Daoy (cell line): ENCODE data around the gene VSTM2L. TPM values are rescaled to one million over a fixed set of nuclear protein-coding genes. Genes with fewer than 3 reads are reported as not detected.
A peak's percentile ranks its signal among the peaks of the same experiment; 100 is the strongest.
"Not testable (repeated sequence)": the region's sequence is repeated elsewhere in the genome, so short reads cannot be mapped to it uniquely, and the experiment has no call there.

Experiments used
- DNase-seq: peaks from one replicate; pipeline ENCODE4 v3.0.0-alpha.2; 2015; ENCODE audit warnings: low read depth
- total RNA-seq: library from RNA; depleted of rRNA; stranded (reverse); fragments of >200 nt; shearing (Covaris generic); gene quantifications from 2 replicates; pipeline ENCODE4 v1.2.3, GENCODE V29; 2014; rRNA removed

Gene VSTM2L
- 6.9 and 10.0 TPM in 2 replicates for total RNA-seq

GRCh38 chr20:37902504-37903313, at the start of gene VSTM2L:
Gene VSTM2L (plus strand): TSS chr20:37903127. CDS start chr20:37903351, 224 bp downstream.
- DNase-seq = peak; percentile 68

- no peak for DNase-seq
These were observed 49.0 kb upstream of the VSTM2L start for GRCh38 chr20:37853823-37854375.

GRCh38 chr20:37856034-37856433, 46.9 kb upstream of the VSTM2L start:
- not testable (repeated sequence) for DNase-seq

- peak; percentile 17 for DNase-seq
These were observed 45.8 kb upstream of the VSTM2L start for GRCh38 chr20:37856932-37857660.

- DNase-seq = no peak
These were observed 43.3 kb upstream of the VSTM2L start for GRCh38 chr20:37859406-37860171.

GRCh38 chr20:37863289-37863688, 39.6 kb upstream of the VSTM2L start:
- DNase-seq = no peak

GRCh38 chr20:37864298-37864697, 38.6 kb upstream of the VSTM2L start:
- DNase-seq = no peak

GRCh38 chr20:37866051-37866450, 36.9 kb upstream of the VSTM2L start:
- no peak for DNase-seq

- DNase-seq = no peak
These were observed 35.4 kb upstream of the VSTM2L start for GRCh38 chr20:37867289-37868195.

- no peak for DNase-seq
These were observed 34.0 kb upstream of the VSTM2L start for GRCh38 chr20:37868851-37869333.

- no peak for DNase-seq
These were observed 33.5 kb upstream of the VSTM2L start for GRCh38 chr20:37869334-37869861.

GRCh38 chr20:37870294-37870693, 32.6 kb upstream of the VSTM2L start:
- DNase-seq = no peak

GRCh38 chr20:37871751-37872150, 31.2 kb upstream of the VSTM2L start:
- DNase-seq = no peak

- DNase-seq = no peak
These were observed 30.8 kb upstream of the VSTM2L start for GRCh38 chr20:37872161-37872560.

- DNase-seq = no peak
These were observed 29.0 kb upstream of the VSTM2L start for GRCh38 chr20:37873884-37874283.

- no peak for DNase-seq
These were observed 27.3 kb upstream of the VSTM2L start for GRCh38 chr20:37875460-37876175.

GRCh38 chr20:37876863-37877262, 26.1 kb upstream of the VSTM2L start:
- DNase-seq = no peak

GRCh38 chr20:37877832-37878772, 24.8 kb upstream of the VSTM2L start:
- DNase-seq = no peak
